NCI-H187 treated with DMSO at 0.1 percent for 48 hours (cell line): ENCODE results near the gene MGME1.

Experiments
- DNase-seq: peaks from one replicate; lab custom pipeline; 2025; lab: John Stamatoyannopoulos, UW

Gene MGME1

DNA sequence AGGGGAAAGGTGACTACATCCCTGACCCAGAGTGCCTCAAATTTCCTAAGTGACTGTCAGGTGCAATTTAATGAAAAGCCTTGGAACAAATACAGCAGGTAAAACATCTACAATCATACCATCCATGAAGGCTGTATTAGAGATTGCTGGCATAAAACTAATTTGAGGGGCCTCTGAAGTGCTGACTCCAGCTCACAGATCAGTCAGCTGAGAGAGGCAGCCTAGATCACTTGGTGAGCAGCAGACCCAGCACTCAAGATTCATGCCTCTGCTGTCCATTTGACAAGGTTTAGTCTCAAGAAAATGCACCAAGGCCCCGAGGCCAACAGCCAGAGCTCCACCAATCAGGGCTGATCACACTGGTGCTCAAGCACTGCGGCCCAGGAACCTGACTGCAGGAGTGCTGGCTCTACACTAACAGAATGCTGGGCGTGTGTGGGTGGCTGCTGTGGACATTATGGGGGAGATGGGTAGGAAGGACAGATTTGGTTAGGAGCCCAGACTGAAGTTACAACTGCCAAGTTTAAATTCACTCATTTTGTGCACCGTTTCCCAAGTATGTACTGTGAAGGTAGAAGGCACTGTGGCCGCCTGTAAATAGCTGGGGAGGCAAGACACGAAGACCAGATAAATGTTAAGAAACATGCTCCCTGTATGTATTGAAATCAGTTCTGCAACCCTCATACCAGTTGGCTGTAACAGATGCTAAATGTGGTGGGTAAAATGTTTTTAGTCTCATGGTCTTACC, 28.4 kb upstream of the MGME1 start:
- no peak for DNase-seq

DNA sequence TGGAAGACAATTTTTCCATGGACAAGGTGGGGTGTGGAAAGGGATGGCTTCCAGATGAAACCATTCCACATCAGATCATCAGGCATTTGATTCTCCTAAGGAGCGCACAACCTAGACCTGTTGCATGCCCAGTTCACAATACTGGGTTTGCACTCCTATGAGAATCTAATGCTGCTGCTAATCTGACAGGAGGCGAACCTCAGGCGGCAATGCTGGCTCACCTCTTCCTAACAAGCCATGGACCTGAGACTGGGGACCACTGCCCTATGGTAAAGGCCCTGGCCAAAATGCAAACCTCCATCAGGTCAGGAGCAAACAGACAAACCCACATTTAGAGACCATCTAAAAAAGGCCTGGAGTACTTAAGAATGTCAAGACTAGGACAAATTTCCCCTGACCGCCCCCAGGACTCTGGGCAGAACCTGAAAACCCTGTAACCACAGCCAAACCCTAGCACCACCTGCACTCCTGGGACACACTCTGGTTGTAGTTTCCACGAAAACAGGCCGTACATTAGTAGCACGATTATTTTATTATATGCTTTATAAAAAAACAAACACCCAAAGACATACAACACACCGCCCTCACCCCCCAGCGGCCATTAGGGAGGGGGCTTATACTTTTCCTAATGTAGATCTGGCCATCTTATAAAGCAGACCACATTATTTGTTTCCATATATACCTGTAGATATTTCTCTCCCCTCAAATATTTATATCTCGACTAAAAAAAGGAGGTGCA, 27.6 kb upstream of the MGME1 start:
- no peak for DNase-seq

DNA sequence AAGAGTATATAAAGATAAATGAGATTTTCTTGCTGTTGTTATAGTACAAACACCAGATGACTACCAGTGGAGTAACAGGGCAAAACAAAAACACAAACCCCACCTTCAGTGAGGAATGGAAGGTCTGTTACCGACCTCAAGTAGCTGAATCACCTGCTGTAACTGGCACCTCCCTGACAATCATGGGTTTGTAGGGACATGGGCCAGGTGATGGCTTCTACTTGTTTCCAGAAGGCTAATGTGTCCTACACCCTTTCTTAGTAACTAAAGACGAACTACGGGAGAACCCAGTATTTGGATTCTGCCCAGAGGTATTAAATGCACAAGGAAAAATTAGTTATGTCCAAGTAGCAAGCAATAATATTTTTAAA, 27.0 kb upstream of the MGME1 start:
- no peak for DNase-seq

DNA sequence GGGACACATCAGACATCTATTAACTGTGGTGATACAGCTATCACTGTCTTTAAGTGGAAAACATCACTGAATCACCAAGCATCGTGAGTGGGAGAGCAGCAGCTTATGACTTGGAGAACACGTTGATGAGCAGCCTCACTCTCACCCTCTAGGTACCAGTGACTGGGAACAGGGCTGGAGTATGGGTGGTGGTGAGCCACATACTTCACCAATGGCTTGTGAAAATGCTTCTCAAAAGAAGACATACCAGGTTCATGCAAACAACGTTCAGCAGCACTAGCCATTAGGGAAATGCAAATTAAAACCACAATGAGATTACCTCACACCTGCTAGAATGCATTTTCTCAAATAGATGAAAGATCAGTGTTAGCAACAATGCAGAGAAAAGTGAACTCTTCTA, 25.5 kb upstream of the MGME1 start:
- DNase-seq: no peak

DNA sequence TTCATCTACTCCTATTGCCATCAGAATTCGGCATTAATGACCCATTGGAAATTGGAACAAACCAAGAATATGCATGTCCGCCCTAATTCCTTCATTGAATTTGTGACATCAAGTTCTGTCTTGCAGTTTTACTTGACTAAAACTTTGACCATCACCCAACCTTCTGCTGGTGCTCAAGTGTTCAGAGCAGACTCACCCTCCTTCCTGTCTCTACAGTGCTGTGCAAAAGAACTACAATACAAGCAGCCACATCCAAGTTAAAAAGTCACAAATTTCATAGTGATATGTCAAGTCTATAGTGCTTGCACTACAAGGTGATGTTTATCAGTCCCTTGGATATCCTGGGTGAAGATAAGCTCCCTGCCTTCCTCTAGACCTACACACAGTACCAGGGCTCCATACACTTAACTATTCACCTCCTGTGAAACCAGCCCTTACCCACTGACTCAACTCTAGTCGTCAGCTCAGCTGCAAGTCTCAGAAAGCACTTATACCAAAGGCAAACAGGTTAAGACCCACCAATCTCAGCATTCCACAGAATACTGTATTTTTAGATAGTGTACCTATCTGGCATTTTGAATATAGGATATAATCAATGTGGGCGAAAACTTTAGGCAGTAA, 23.9 kb upstream of the MGME1 start:
- DNase-seq: no peak

DNA sequence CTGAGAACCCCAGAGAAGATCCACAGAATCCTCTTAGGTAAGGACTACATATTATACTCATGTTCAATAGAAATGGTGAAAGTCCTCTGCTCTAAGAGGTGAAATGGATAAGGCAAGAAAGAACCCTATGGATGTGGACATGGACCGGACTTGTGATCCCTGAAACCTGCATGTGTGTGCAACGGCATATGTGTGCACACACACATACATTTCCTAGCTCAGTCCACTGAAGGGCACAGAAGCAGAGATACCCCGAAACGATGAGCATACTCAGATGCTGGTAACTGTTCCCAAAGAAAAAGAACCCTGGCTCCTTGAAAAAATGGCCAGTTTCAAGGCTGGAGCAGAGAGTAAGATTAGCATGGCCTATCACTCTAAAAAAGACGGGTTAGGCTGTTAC, 22.8 kb upstream of the MGME1 start:
- DNase-seq: no peak

DNA sequence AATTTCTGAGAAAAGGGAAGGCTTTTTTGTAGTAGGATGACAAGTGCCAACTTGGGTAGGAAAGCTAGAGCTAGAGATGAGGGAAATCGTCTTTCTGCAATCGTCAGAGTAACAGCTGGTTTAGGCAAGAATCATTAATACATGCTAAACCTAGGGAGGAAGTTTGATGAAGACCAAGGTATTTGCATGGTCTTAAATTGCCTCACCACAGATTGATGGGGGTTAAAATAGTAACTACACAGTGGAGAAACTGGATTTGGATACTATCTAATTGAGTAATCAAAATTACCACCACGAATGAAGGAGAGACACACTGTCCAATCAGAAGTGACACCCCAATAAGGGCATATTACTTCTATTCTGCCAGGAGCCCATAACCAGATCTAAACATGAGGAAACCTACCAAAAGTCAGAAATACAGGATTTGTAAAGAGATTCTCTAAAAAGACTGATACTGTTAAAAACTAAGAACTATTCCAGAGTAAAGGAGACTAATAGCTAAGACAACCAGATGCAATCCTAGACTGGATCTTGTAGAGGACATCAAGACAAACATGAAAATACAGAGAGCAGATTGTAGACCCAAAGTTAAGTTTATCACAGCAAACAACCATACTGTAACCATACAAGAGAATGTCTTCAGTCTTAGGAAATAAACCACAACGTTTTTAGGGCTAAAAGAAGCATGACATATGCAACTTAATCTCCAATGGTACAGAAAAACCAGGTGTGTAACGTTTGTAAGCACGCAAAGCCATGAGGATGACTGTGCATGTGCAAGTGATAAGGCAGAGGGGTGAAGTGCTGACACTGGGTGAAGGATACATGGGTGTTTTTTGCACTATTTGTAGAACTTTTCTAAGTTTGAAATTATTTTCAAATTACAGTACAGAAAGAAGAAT, 22.0 kb upstream of the MGME1 start:
- no peak for DNase-seq

DNA sequence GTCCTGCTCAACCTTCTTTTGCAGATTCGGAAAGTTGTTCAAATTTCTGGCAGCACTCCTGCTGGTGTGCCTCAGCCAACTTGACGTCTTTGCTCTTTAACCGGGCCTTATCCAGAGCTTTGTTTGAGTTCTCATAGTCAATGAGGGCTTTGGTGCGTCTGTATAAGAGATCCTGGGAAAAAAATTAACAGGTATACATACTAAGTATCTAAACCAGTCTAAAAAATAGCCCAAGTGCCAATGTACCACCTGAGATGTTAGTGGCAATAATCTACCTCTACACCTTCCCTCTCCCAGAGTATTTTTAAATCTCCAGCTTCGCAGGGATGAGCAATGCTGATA, 21.4 kb upstream of the MGME1 start:
- DNase-seq: no peak

DNA sequence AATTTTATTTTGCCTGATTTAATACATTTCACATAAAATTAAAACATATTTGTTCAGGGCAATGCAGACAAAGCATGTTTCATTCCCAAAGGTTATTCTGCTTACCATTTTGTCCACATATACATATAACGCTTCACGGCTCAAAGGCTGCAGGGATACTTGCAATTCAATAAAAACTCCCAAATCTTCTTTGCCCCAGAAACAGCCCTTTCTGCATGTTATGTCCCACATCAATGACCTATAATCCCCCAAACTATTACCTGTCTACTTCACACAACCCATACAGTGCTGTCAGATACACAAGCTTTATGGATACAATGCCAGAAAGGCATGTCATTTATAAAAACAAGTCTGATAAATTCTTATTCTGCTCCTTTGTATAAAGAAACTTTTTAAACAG, 20.4 kb upstream of the MGME1 start:
- no peak for DNase-seq

DNA sequence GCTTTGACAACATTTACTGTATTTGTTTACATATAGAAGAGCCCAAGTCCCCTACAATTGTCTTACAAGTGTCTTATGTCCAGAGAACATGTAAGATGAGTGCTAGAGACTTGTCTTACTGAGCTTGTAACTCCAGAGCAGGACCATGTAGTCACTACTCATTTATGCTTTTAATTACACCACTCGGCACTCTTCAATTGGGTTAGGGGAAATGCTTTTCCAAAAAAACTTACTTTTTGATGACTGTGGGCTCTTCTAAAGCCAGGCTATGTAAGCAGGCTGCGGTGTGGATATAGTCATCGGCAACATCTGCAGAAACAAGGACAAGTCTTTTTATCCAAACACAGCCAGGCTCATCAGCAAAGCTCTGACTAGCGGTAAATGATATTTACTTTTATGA, 18.9 kb upstream of the MGME1 start:
- no peak for DNase-seq

DNA sequence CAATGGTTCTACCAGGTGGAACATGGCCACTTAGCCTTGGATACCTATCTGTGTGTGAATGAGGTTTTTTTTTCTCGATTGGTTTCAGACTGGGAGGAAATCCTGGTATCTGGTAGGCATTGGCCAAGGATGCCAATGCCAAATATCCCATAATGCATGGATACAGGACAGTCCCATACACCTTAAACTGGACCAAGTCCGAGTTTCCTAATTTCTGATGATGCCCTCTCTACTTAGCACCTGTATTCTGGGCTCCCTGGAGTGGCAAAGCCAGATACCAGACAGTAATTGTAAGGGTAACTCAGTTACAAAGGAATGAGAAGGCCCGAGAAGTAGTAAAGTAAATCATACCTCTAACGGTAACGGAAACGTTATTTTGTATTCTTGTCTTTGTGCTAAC, 18.1 kb upstream of the MGME1 start:
- DNase-seq: no peak

DNA sequence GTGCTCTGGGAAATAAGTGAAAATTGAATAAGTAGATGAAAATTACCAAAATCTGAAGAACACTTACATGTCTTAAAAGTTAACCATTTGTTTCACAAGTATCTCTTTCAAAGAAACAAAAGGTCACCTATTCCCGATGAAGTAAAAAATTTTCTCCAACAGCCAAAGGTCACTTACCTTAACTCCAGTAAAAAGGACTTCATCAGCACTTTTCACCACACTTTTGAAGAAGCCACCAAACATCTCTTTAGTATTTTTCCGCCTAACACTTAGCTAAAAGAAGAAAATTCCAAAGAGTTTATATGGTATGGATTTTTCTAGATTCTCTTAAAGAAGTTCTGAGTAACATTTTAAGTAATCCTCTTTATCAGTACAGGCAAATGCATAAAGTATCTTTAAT, 17.5 kb upstream of the MGME1 start:
- DNase-seq: no peak

DNA sequence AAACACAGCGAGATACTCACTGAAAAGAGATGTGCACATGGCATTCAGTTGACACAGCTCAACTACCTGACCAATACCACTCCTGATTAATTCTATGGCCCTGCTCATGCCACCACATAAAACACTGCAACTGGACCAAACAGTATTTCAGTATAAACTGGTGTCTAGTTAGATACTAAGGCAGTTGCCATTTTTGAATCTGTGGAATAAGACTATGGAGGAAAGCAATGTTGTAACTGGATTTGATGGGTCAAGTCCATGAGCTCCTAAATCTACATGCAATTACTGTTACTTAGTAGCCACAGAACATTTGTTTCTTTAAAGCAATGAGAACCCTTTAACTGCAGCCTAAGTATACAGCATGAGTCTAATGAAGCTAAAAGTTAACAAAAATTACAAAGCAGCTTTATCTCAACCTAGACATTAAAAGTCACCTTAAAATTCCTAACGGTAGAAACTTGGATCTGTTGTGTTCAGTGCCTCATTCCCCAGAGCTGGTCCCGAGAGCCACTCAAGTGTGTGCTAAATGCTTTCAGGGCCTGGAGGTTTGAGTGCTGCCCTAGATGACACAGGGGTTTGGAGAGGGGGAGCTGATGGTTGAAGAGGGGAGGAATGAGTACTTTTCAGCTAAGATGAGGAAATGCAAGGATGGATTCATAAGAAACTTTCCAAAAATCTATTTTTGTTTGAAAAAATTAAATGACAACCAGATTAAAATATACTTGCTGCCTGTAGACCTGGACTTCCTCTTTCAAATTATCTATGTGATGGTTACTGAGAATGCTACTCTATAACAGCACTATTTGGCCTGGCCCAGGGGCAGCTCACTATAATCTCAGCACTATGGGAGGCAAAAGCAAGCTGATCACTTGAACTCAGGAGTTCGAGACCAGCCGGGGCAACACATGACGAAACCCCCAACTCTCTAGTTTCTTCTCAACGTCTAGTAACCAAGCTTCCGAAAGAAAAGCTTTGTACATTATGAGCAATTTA, 15.8 kb upstream of the MGME1 start:
- no peak for DNase-seq

DNA sequence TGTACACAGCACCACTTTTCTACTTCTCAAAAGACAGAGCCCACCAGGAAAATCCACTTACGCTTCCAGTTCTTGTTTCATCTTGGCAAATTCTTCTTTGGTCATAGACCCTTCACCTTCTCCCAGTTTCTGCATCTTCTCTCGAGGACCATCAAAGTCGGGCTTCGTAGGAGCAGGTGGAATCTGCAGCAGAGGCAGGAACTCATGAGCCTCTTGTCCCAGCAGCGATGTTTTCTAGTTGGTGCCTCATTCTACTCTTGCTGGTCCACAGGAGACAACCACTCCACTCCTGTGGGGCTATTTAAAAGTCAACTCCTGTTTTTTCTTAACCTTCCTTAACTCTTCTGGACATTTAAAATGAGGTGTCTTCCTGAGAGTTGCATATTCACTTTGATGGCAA, 14.9 kb upstream of the MGME1 start:
- DNase-seq: no peak

DNA sequence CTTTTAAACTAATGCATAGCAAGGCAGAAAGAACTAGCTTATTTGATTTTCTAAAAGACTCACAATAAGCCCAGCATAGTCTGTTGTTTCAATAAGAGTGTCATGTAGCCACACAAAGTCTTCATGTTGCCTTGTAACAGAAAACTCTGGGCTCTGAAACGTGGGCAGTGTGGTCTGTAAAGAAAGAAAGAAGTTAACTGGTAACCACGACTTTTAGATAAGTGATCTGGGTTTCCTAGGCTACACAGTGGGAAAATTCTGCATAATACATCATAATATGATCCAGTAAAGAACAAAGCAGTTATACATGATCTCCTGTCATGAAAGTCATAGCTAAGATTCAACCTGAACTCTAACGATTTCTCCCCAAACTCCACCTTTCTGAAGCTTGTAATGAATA, 13.5 kb upstream of the MGME1 start:
- DNase-seq: no peak

DNA sequence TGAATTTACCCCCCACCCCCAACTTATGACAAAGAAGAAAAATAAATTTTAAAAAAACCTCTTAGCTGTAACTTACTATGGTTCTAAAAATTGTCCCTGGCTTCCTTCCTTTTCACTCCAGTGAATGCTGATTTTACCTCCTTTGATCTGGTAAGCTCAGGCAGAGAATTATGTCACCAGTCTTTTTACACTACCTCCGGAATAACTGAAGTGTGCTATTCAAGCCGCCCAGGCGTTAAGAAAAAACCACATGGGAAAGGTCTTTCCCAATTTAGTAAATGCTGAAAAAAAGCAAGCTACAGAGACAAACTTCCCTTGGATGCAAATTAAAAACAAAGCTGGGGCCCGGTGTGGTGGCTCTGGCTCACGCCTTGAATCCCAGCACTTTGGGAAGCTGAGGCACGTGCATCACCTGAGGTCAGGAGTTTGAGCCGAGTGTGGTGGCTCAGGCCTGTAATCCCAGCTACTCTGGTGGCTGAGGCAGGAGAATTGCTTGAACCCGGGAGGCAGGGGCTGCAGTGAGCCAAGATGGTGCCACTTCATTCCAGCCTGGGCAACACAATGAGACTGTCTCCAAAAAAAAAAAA, 12.6 kb upstream of the MGME1 start:
- DNase-seq: no peak

DNA sequence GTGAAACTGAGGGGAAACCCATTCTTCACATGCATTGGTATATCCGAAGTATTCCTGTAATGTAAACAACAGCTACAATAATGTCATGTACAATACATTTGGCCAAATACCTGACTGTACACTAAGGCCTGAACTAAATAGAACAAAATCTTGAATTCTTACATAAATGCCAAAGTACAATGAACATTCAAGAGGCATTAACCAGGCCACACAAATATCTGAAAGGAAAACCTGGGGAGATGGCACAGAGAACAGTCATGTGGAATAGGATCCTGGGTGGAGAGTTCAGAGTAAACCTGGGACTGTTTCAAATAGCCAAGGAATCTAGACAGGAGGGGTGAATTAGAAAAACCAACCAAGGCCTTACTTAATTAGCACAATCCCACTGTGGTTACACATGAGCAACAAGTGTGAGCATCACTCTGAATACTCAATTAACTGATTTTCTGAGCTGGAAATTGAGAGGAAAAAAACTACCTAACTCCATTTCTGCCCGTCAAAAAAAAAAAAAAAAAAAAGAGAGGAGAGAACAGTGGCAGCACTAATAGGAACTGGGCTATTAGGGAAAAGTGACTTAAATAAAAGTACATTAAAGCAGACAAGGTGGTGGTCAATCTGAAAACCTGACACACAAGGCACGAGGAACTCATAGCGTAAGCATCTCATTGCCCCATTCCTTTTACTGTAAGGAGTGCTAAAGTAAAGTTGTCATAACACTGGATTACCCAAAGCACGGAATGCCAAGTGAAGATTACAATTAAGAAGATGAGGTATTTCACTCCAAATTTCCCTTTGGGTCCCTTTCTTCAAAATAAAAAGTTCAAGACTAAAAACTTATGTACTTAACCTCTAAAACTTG, 11.1 kb upstream of the MGME1 start:
- no peak for DNase-seq

DNA sequence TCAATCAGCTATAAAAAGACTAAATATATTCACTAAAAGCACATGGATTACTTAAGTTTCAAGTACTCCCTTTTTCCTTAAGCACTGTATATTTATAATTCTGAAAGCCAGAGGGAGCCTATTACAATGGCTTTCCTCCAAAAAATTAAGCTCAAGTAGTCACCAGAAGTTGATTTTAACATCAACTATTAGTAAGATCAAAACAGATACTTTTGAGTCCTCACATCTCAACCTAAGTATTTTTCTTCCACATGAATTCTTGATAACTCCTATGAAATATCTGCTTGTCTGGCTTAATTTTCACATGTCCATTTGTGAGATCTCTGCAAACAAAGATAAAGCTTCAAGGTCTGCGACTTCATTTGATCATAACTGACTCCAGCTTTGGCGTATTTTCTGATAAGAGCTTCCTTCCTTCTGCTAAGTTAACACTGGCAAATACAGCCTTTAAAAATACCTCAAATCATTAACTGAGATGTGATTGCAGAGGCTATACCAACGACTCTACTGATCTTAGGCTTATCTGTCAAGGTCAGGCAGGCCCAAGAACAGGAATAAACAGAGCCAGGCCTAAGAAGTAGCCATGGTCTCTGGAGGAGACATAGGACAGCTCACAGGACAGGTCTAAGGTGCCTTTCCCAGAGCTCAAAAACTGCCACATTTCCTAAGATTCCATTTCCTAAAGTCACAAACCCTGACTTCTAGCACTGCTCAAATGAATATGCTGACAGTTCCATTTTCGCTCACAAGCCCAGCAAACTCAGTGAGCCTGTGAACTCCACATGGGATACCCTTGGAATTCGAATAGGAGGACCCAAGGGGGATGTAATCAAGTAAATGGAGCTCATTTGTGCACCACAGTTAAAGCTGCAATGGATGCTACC, 10.2 kb upstream of the MGME1 start:
- DNase-seq: no peak

DNA sequence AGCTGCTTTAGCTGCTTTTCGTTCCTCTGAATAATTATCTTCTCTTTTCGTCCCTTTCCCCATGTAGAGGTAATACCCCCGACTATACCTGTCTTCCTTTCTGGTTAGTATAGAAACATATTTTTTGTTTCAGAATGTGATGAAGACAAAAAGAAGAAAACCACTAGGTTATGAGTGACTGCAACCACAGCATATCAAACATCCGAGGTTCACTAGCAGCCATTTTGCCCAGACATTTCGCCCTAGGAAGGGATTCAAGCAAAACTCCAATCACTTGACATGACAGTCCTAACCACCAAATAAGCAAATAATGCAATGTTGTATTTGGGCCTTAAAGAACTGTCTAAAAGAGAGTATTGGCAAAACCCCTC, 9.6 kb upstream of the MGME1 start:
- DNase-seq: no peak
